Measurements from ENCODE around the gene HORMAD2.
"Not testable (repeated sequence)": the region's sequence is repeated elsewhere in the genome, so short reads cannot be mapped to it uniquely, and the experiment has no call there.

DNA sequence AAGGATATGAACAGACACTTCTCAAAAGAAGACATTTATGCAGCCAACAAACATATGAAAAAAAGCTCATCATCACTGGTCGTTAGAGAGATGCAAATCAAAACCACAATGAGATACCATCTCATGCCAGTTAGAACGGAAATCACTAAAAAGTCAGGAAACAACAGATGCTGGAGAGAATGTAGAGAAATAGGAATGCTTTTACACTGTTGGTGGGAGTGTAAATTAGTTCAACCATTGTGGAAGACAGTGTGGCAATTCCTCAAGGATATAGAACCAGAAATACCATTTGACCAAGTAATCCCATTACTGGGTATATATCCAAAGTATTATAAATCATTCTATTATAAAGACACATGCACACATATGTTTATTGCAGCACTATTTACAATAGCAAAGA is 20.5 kb downstream of the HORMAD2 start:
- not testable (repeated sequence) for TF ChIP-seq ZNF221 (tag by site-specific recombination; IDR thresholded peaks at IDR 0.05; ENCODE audit: borderline replicate concordance); ZBTB8A (tag by site-specific recombination; IDR thresholded peaks at IDR 0.05); ZBTB20 (tag by site-specific recombination; IDR thresholded peaks at IDR 0.05); ZNF701 (tag by site-specific recombination; IDR thresholded peaks at IDR 0.05)
- TF ChIP-seq, protein P1, sequence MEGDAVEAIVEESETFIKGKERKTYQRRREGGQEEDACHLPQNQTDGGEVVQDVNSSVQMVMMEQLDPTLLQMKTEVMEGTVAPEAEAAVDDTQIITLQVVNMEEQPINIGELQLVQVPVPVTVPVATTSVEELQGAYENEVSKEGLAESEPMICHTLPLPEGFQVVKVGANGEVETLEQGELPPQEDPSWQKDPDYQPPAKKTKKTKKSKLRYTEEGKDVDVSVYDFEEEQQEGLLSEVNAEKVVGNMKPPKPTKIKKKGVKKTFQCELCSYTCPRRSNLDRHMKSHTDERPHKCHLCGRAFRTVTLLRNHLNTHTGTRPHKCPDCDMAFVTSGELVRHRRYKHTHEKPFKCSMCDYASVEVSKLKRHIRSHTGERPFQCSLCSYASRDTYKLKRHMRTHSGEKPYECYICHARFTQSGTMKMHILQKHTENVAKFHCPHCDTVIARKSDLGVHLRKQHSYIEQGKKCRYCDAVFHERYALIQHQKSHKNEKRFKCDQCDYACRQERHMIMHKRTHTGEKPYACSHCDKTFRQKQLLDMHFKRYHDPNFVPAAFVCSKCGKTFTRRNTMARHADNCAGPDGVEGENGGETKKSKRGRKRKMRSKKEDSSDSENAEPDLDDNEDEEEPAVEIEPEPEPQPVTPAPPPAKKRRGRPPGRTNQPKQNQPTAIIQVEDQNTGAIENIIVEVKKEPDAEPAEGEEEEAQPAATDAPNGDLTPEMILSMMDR (tag by site-specific recombination; IDR thresholded peaks at IDR 0.05): not testable (repeated sequence)
